HG03175 (cell line): ENCODE data around the gene TRIO.
A peak's percentile ranks its signal among the peaks of the same experiment; 100 is the strongest.

Experiments
- ATAC-seq: cut with Tn5 transposase; IDR thresholded peaks from one replicate; pipeline ENCODE4 v1.9.1; 2021; ENCODE audit warnings: mild to moderate bottlenecking, moderate library complexity; ENCODE audit not compliant: unreplicated experiment

The TRIO gene

GRCh38 chr5:14240359-14240758 lies 97.2 kb downstream of the TRIO start:
- no peak for ATAC-seq

- no peak for ATAC-seq
Measured at GRCh38 chr5:14241141-14241540, 98.0 kb downstream of the TRIO start.

GRCh38 chr5:14242447-14242846 lies 99.3 kb downstream of the TRIO start:
- ATAC-seq: no peak

GRCh38 chr5:14242871-14243383 lies 99.8 kb downstream of the TRIO start:
- no peak for ATAC-seq

GRCh38 chr5:14243766-14244165 lies 100.6 kb downstream of the TRIO start:
- ATAC-seq: no peak

- no peak for ATAC-seq
Measured at GRCh38 chr5:14244721-14245120, 101.6 kb downstream of the TRIO start.

- no peak for ATAC-seq
Measured at GRCh38 chr5:14245132-14245925, 102.2 kb downstream of the TRIO start.

- no peak for ATAC-seq
Measured at GRCh38 chr5:14246350-14247053, 103.4 kb downstream of the TRIO start.

GRCh38 chr5:14247054-14247386 lies 103.9 kb downstream of the TRIO start:
- ATAC-seq: no peak

- no peak for ATAC-seq
Measured at GRCh38 chr5:14249258-14250082, 106.3 kb downstream of the TRIO start.

- no peak for ATAC-seq
Measured at GRCh38 chr5:14250084-14250695, 107.0 kb downstream of the TRIO start.

GRCh38 chr5:14250748-14251701 lies 107.9 kb downstream of the TRIO start:
- ATAC-seq: peak; percentile 60

GRCh38 chr5:14251733-14252132 lies 108.6 kb downstream of the TRIO start:
- ATAC-seq: peak; percentile 43

GRCh38 chr5:14252793-14253192 lies 109.7 kb downstream of the TRIO start:
- ATAC-seq: no peak

- ATAC-seq: no peak
Measured at GRCh38 chr5:14254686-14255085, 111.5 kb downstream of the TRIO start.

GRCh38 chr5:14256026-14256690 lies 113.0 kb downstream of the TRIO start:
- ATAC-seq: no peak

- ATAC-seq: no peak
Measured at GRCh38 chr5:14256756-14257393, 113.7 kb downstream of the TRIO start.

GRCh38 chr5:14257995-14258403 lies 114.9 kb downstream of the TRIO start:
- peak; percentile 71 for ATAC-seq

GRCh38 chr5:14258840-14259239 lies 115.7 kb downstream of the TRIO start:
- ATAC-seq: peak; percentile 52
